SK-N-SH (cell line): ENCODE results near the gene PPAT. TPM values are rescaled to one million over a fixed set of nuclear protein-coding genes. Genes with fewer than 3 reads are reported as not detected.
A peak's percentile ranks its signal among the peaks of the same experiment; 100 is the strongest.
"Not testable (repeated sequence)": the region's sequence is repeated elsewhere in the genome, so short reads cannot be mapped to it uniquely, and the experiment has no call there.

Experiments
- CTCF ChIA-PET: fragments of 300-600, 350-600 bp; formaldehyde crosslinking; extraction: SDS; loops from one replicate; lab custom pipeline; 2021; lab: Yijun Ruan, JAX
- POLR2A ChIA-PET: fragments of 350-600 bp; sonication (Branson Sonifier 250); formaldehyde crosslinking; extraction: SDS; loops from one replicate; lab custom pipeline; 2020; ENCODE audit warnings: antibody characterized with exemption, inconsistent platforms; lab: Yijun Ruan, JAX
- DNase-seq: peaks from one replicate; pipeline ENCODE4 v3.0.0; 2012
- H2AFZ ChIP-seq: fragments of 200-600 bp; sonication (generic); 2 replicates; pipeline ENCODE4 v1.8.1; 2016; ENCODE audit warnings: antibody characterized with exemption, mild to moderate bottlenecking, low read depth
- H3F3A ChIP-seq: fragments of 200-600 bp; sonication (generic); replicated peaks from 2 replicates; pipeline ENCODE3; 2016; ENCODE audit warnings: antibody characterized with exemption, mild to moderate bottlenecking; ENCODE audit not compliant: insufficient read depth
- H3K27ac ChIP-seq, 2 experiments: fragments of 200-500 bp in 1 of 2; fragments of 200-600 bp in 1 of 2; sonication (Bioruptor generic) in 1 of 2; sonication (generic), shearing (Covaris generic) in 1 of 2; 2 replicates each; pipeline versions ENCODE4 v1.5.1 to v1.6.1; 2014 to 2016; ENCODE audit warnings: low read depth in 2 of 2, inconsistent platforms in 1 of 2, low read length in 1 of 2, mild to moderate bottlenecking in 1 of 2, mixed read lengths in 1 of 2
- H3K27me3 ChIP-seq: fragments of 200-600 bp; sonication (generic), shearing (Covaris generic); 2 replicates; pipeline ENCODE4 v1.6.1; 2016; ENCODE audit warnings: mixed run types; ENCODE audit not compliant: insufficient read depth
- H3K36me3 ChIP-seq, 2 experiments: fragments of 200-500 bp in 1 of 2; fragments of 200-600 bp in 1 of 2; sonication (Bioruptor generic) in 1 of 2; sonication (generic) in 1 of 2; replicated peaks in 1 of 2; 2 replicates each; pipeline versions ENCODE3 to v1.5.1; 2014 to 2016; ENCODE audit warnings: low read length in 1 of 2, mild to moderate bottlenecking in 1 of 2; ENCODE audit not compliant: insufficient read depth in 2 of 2, control insufficient read depth in 1 of 2
- H3K4me1 ChIP-seq, 2 experiments: fragments of 200-500 bp in 1 of 2; fragments of 200-600 bp in 1 of 2; sonication (Bioruptor generic) in 1 of 2; sonication (generic), shearing (Covaris generic) in 1 of 2; 2 replicates each; pipeline versions ENCODE4 v1.5.1 to v1.6.1; 2014 to 2016; ENCODE audit warnings: low read depth in 1 of 2, low read length in 1 of 2, mixed run types in 1 of 2; ENCODE audit not compliant: insufficient read depth in 2 of 2, control insufficient read depth in 1 of 2
- H3K4me2 ChIP-seq: fragments of 200-600 bp; sonication (generic), shearing (Covaris generic); 2 replicates; pipeline ENCODE4 v1.6.1; 2017; ENCODE audit warnings: mixed run types
- H3K4me3 ChIP-seq, 2 experiments: fragments of 200-500 bp in 1 of 2; fragments of 200-600 bp in 1 of 2; sonication (Bioruptor generic) in 1 of 2; sonication (generic), shearing (Covaris generic) in 1 of 2; 2 replicates each; pipeline versions ENCODE4 v1.5.1 to v1.8.1; 2014 to 2016; ENCODE audit warnings: low read depth in 2 of 2, inconsistent platforms in 1 of 2, low read length in 1 of 2, mild to moderate bottlenecking in 1 of 2, mixed read lengths in 1 of 2, moderate library complexity in 1 of 2
- H3K79me2 ChIP-seq: fragments of 200-600 bp; sonication (generic); 2 replicates; pipeline ENCODE4 v1.8.1; 2017; ENCODE audit warnings: mild to moderate bottlenecking; ENCODE audit not compliant: insufficient read depth
- H3K9ac ChIP-seq: fragments of 200-600 bp; sonication (generic); 2 replicates; pipeline ENCODE4 v1.6.1; 2017; ENCODE audit warnings: mixed run types
- H3K9me2 ChIP-seq: fragments of 200-600 bp; sonication (generic); 2 replicates; pipeline ENCODE4 v1.6.1; 2017; ENCODE audit warnings: mixed run types
- H3K9me3 ChIP-seq: fragments of 200-600 bp; sonication (generic); 2 replicates; pipeline ENCODE4 v1.6.1; 2017; ENCODE audit warnings: mixed run types, mild to moderate bottlenecking, moderate library complexity
- H4K20me1 ChIP-seq: fragments of 200-600 bp; sonication (generic); 2 replicates; pipeline ENCODE4 v1.6.1; 2017; ENCODE audit warnings: mild to moderate bottlenecking, mixed run types; ENCODE audit not compliant: insufficient read depth
- CHD2 ChIP-seq: fragments of 150-350 bp; IDR thresholded peaks from 2 replicates; pipeline ENCODE4 v1.6.1; 2018; ENCODE audit warnings: low read length; ENCODE audit not compliant: partially characterized antibody
- EZH2phosphoT487 ChIP-seq: fragments of 200-600 bp; sonication (generic); IDR thresholded peaks from 2 replicates; pipeline ENCODE4 v1.6.1; 2017; ENCODE audit warnings: low read depth, mixed run types, mild to moderate bottlenecking, antibody characterized with exemption, moderate library complexity, borderline replicate concordance
- FOSL2 ChIP-seq: IDR thresholded peaks from 2 replicates; pipeline ENCODE4 v1.4.0; 2012; ENCODE audit warnings: low read depth, mild to moderate bottlenecking, moderate library complexity, borderline replicate concordance
- FOXJ3 ChIP-seq: sonication (generic); formaldehyde crosslinking; IDR thresholded peaks from 2 replicates; pipeline ENCODE4 v1.5.1; 2020; ENCODE audit warnings: mild to moderate bottlenecking, missing genetic modification reagents
- GABPA ChIP-seq: IDR thresholded peaks from 2 replicates; pipeline ENCODE4 v1.4.0; 2012; ENCODE audit warnings: low read depth, mild to moderate bottlenecking
- GATA2 ChIP-seq: sonication (generic); formaldehyde crosslinking; IDR thresholded peaks from 2 replicates; pipeline ENCODE4 v1.5.0; 2020; ENCODE audit warnings: mild to moderate bottlenecking, missing genetic modification reagents
- JUND ChIP-seq: IDR thresholded peaks from 2 replicates; pipeline ENCODE4 v1.4.0; 2012
- MAX ChIP-seq: IDR thresholded peaks from 2 replicates; pipeline ENCODE4 v1.4.0; 2012; ENCODE audit warnings: low read depth
- MXI1 ChIP-seq: IDR thresholded peaks from 2 replicates; pipeline ENCODE4 v1.6.1; 2012; ENCODE audit warnings: mild to moderate bottlenecking, low read depth, low read length, improper control_type of control experiment
- NRF1 ChIP-seq: IDR thresholded peaks from 2 replicates; pipeline ENCODE4 v1.6.1; 2012; ENCODE audit warnings: low read depth, mild to moderate bottlenecking, low read length
- POLR2AphosphoS5 ChIP-seq: IDR thresholded peaks from 2 replicates; pipeline ENCODE4 v1.6.1; 2012; ENCODE audit warnings: low read depth, low read length
- RAD21 ChIP-seq: IDR thresholded peaks from 2 replicates; pipeline ENCODE4 v1.6.1; 2012; ENCODE audit warnings: mild to moderate bottlenecking, low read length
- RCOR1 ChIP-seq: fragments of 150-350 bp; IDR thresholded peaks from 2 replicates; pipeline ENCODE4 v1.6.1; 2017; ENCODE audit warnings: antibody characterized with exemption, low read length
- RFX5 ChIP-seq: IDR thresholded peaks from 2 replicates; pipeline ENCODE4 v1.6.1; 2012; ENCODE audit warnings: mild to moderate bottlenecking, improper control_type of control experiment, low read length
- SMC3 ChIP-seq: IDR thresholded peaks from 2 replicates; pipeline ENCODE4 v1.6.1; 2012; ENCODE audit warnings: low read depth, low read length, improper control_type of control experiment
- TCF12 ChIP-seq: IDR thresholded peaks from 2 replicates; pipeline ENCODE4 v1.4.0; 2012
- USF1 ChIP-seq: IDR thresholded peaks from 2 replicates; pipeline ENCODE4 v1.4.0; 2012; ENCODE audit warnings: low read depth, borderline replicate concordance
- YY1 ChIP-seq: IDR thresholded peaks from 2 replicates; pipeline ENCODE4 v1.4.0; 2012; ENCODE audit warnings: low read depth, mild to moderate bottlenecking
- WGBS: methylation state at CpG from one replicate; pipeline ENCODE4 v1.1.6; 2017; ENCODE audit warnings: low lambda C conversion rate; 5-methylcytosine and 5-hydroxymethylcytosine counted together
- polyA plus RNA-seq, 3 experiments: library from polyadenylated mRNA; depleted of rRNA; stranded (reverse); fragments of >200 nt; gene quantifications; 2 replicates each; pipeline ENCODE4 v1.2.3, GENCODE V29; 2012
- TF ChIP-seq, protein P1 (sequence below): fragments of 150-350 bp; IDR thresholded peaks from 2 replicates; pipeline ENCODE4 v1.6.1; 2017; ENCODE audit warnings: antibody characterized with exemption, low read length, low read depth, borderline replicate concordance
- TF ChIP-seq, protein P2 (sequence below): IDR thresholded peaks from 2 replicates; pipeline ENCODE4 v1.6.1; 2012; ENCODE audit warnings: mild to moderate bottlenecking, low read depth, low read length, moderate library complexity

Gene PPAT
- polyA plus RNA-seq, 1 of the 3 experiments (the other 2 are of a cell fraction): 7.4 TPM

GRCh38 chr4:56460085-56460484, 24.7 kb upstream of the PPAT start:
- no peaks in the 10 kb centered on the region for H4K20me1 ChIP-seq
- WGBS: 94% methylated on average over 3 of the region's 3 CpGs
- ChIA-PET CTCF (interaction anchor here (1.2 kb wide), 1 partner anchor 21 kb away, joined by 5 read pairs; no protein-coding TSS in a partner anchor), POLR2A (no interaction called here)
- no peak overlapping the region for H3K4me3 ChIP-seq
- peaks cover 58 to 71% of the 10 kb centered on the region in 2 experiments for H3K36me3 ChIP-seq
- H3K4me1 ChIP-seq: peaks cover 0 to 2% of the 10 kb centered on the region in 2 experiments; a peak in 2 of 4 replicates
- no peak for DNase-seq
- H3K4me2 ChIP-seq: no peak overlapping the region
- H3K9me2 ChIP-seq: no peaks in the 10 kb centered on the region
- TF ChIP-seq POLR2AphosphoS5: peak; percentile 11; the same call in 1 of the 2 replicates
- TF ChIP-seq RAD21: no peak
- H3K27ac ChIP-seq: no peak overlapping the region
- H3F3A ChIP-seq: peaks cover 11% of the 10 kb centered on the region
- no peaks in the 10 kb centered on the region for H3K9me3 ChIP-seq
- H3K9ac ChIP-seq: no peak overlapping the region
- H3K27me3 ChIP-seq: no peaks in the 10 kb centered on the region
- no peak overlapping the region for H2AFZ ChIP-seq
- peaks cover 71% of the 10 kb centered on the region for H3K79me2 ChIP-seq

DNA sequence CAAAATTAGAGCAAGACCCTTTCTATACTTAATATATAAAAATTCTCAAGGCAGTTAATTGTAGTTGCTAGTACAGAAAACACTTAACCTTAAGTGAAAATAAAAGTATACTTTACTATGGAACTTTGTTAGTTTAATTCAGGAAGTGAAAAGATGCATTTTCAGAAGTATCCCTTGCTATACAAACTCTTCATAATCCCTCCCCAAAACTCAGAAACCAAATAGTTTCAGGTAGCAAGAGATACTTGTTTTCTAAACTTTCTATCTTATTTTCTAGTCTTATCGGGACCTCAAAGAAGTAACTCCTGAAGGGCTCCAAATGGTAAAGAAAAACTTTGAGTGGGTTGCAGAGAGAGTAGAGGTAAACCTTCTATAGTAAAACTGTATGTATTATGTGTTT, 14.9 kb upstream of the PPAT start:
- TF ChIP-seq FOXJ3: no peak
- TF ChIP-seq FOSL2: no peak
- no peak for TF ChIP-seq GATA2 (CRISPR knock-in tag)
- no peak for TF ChIP-seq RFX5
- TF ChIP-seq GABPA: no peak
- TF ChIP-seq YY1: no peak
- no peak for TF ChIP-seq RCOR1
- no peak for TF ChIP-seq RAD21
- TF ChIP-seq CHD2: no peak
- TF ChIP-seq TCF12: no peak
- no peak for TF ChIP-seq EZH2phosphoT487
- TF ChIP-seq SMC3: no peak
- no peak for TF ChIP-seq MXI1
- TF ChIP-seq USF1: no peak
- no peak for TF ChIP-seq NRF1
- TF ChIP-seq, protein P1, sequence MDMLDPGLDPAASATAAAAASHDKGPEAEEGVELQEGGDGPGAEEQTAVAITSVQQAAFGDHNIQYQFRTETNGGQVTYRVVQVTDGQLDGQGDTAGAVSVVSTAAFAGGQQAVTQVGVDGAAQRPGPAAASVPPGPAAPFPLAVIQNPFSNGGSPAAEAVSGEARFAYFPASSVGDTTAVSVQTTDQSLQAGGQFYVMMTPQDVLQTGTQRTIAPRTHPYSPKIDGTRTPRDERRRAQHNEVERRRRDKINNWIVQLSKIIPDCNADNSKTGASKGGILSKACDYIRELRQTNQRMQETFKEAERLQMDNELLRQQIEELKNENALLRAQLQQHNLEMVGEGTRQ: no peak
- TF ChIP-seq, protein P2, sequence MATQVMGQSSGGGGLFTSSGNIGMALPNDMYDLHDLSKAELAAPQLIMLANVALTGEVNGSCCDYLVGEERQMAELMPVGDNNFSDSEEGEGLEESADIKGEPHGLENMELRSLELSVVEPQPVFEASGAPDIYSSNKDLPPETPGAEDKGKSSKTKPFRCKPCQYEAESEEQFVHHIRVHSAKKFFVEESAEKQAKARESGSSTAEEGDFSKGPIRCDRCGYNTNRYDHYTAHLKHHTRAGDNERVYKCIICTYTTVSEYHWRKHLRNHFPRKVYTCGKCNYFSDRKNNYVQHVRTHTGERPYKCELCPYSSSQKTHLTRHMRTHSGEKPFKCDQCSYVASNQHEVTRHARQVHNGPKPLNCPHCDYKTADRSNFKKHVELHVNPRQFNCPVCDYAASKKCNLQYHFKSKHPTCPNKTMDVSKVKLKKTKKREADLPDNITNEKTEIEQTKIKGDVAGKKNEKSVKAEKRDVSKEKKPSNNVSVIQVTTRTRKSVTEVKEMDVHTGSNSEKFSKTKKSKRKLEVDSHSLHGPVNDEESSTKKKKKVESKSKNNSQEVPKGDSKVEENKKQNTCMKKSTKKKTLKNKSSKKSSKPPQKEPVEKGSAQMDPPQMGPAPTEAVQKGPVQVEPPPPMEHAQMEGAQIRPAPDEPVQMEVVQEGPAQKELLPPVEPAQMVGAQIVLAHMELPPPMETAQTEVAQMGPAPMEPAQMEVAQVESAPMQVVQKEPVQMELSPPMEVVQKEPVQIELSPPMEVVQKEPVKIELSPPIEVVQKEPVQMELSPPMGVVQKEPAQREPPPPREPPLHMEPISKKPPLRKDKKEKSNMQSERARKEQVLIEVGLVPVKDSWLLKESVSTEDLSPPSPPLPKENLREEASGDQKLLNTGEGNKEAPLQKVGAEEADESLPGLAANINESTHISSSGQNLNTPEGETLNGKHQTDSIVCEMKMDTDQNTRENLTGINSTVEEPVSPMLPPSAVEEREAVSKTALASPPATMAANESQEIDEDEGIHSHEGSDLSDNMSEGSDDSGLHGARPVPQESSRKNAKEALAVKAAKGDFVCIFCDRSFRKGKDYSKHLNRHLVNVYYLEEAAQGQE: no peak
- no peak for TF ChIP-seq JUND
- no peak for TF ChIP-seq MAX
- TF ChIP-seq POLR2AphosphoS5: no peak
- CTCF ChIA-PET: interaction anchor here (1.5 kb wide), 1 partner anchor 16 kb away, joined by 3 read pairs; no protein-coding TSS in a partner anchor
- no peaks in the 10 kb centered on the region for H3K9me3 ChIP-seq

DNA sequence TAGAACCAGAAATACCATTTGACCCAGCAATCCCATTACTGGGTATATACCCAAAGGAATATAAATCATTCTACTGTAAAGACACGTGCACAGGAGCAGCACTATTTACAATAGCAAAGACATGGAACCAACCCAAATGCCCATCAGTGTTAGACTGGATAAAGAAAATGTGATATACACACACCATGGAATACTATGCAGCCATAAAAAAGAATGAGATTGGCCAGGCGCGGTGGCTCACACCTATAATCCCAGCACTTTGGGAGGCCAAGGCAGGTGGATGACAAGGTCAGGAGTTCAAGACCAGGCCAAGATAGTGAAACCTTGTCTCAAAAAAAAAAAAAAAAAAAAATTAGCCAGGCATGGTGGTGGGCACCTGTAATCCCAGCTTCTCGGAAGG, 14.1 kb upstream of the PPAT start:
- H3K36me3 ChIP-seq: peaks cover 64 to 72% of the 10 kb centered on the region in 2 experiments

More for the DNA sequence above, 14.9 kb upstream of the PPAT start:
- 96% methylated on average over 1 of the region's 1 CpG for WGBS
- Histone ChIP-seq H3K4me1 (no peaks in the 10 kb centered on the region), H3K4me2 (no peak overlapping the region), H3K79me2 (peaks cover 34% of the 10 kb centered on the region), H3K9ac (no peak overlapping the region), H3K9me2 (no peaks in the 10 kb centered on the region), H3K4me3 (no peak overlapping the region), H3K27ac (no peak overlapping the region), H3F3A (no peaks in the 10 kb centered on the region), H3K27me3 (no peaks in the 10 kb centered on the region), H3K36me3 (peaks cover 72 to 75% of the 10 kb centered on the region in 2 experiments), H2AFZ (no peak overlapping the region), H4K20me1 (no peaks in the 10 kb centered on the region)
- no peak for DNase-seq
- POLR2A ChIA-PET: no interaction called here

More for the DNA sequence above, 14.1 kb upstream of the PPAT start:
- 97% methylated on average over 4 of the region's 4 CpGs for WGBS
- H3K27me3 ChIP-seq, H3K4me2 ChIP-seq, H3K9me2 ChIP-seq, CTCF ChIA-PET, H3K4me1 ChIP-seq, DNase-seq, H2AFZ ChIP-seq, H3F3A ChIP-seq, H3K27ac ChIP-seq, H3K4me3 ChIP-seq, POLR2A ChIA-PET, H3K9ac ChIP-seq, H3K9me3 ChIP-seq, H4K20me1 ChIP-seq: not testable (repeated sequence)
- H3K79me2 ChIP-seq: peaks cover 35% of the 10 kb centered on the region
